Cardiac fibroblast (primary cell): ENCODE data around the gene TRABD2B.

Experiments
- DNase-seq, 2 donors: peaks; one replicate each; pipeline versions ENCODE4 v3.0.0 to v3.0.0-alpha.2; 2010; ENCODE audit warnings: low read depth in 2 of 2
- H3K4me3 ChIP-seq, 2 donors: replicated peaks in 1 of 2; 1 replicate in 1 of 2; 2 replicates in 1 of 2; pipeline ENCODE4 v1.5.1; 2011; ENCODE audit warnings: low read depth in 2 of 2, low read length in 2 of 2, mild to moderate bottlenecking in 2 of 2, moderate library complexity in 1 of 2
- CTCF ChIP-seq: IDR thresholded peaks from one replicate; pipeline ENCODE4 v1.5.1; 2011; ENCODE audit warnings: low read depth, mild to moderate bottlenecking, low read length, inconsistent platforms

The TRABD2B gene

GRCh38 chr1:47803815-47804501 lies 193.2 kb downstream of the TRABD2B start:
- no peak for TF ChIP-seq CTCF
- H3K4me3 ChIP-seq = no peak overlapping the region
- DNase-seq = no peak

- H3K4me3 ChIP-seq = no peak overlapping the region
- peak in 1 of 2 donors; percentile 18 for DNase-seq
- no peak for TF ChIP-seq CTCF
These were observed 199.6 kb downstream of the TRABD2B start for GRCh38 chr1:47797575-47797974.

GRCh38 chr1:47796626-47797025 lies 200.6 kb downstream of the TRABD2B start:
- H3K4me3 ChIP-seq = no peak overlapping the region
- DNase-seq = no peak
- no peak for TF ChIP-seq CTCF

GRCh38 chr1:47795102-47795501 lies 202.1 kb downstream of the TRABD2B start:
- DNase-seq = no peak
- H3K4me3 ChIP-seq = no peak overlapping the region
- TF ChIP-seq CTCF = no peak

GRCh38 chr1:47794530-47794929 lies 202.7 kb downstream of the TRABD2B start:
- no peak overlapping the region for H3K4me3 ChIP-seq
- DNase-seq = no peak
- TF ChIP-seq CTCF = no peak

GRCh38 chr1:47794081-47794480 lies 203.1 kb downstream of the TRABD2B start:
- no peak for DNase-seq
- no peak for TF ChIP-seq CTCF
- no peak overlapping the region for H3K4me3 ChIP-seq

- DNase-seq = no peak
- TF ChIP-seq CTCF = no peak
- no peak overlapping the region for H3K4me3 ChIP-seq
These were observed 203.6 kb downstream of the TRABD2B start for GRCh38 chr1:47793563-47793962.
